Fibroblast of upper back skin (primary cell): ENCODE data around the gene UBTFL1.
"Not testable (repeated sequence)": the region's sequence is repeated elsewhere in the genome, so short reads cannot be mapped to it uniquely, and the experiment has no call there.

ENCODE experiments used
- DNase-seq: peaks from one replicate; pipeline ENCODE4 v3.0.0-alpha.2; 2013

UBTFL1 gene

GRCh38 chr11:90085650-90086049, at the start of gene UBTFL1:
UBTFL1 (plus strand) TSS chr11:90085950; CDS start chr11:90085950, 0 bp downstream.
- not testable (repeated sequence) for DNase-seq

- DNase-seq = not testable (repeated sequence)
These were observed 34.0 kb upstream of the UBTFL1 start for GRCh38 chr11:90051591-90052209.

- not testable (repeated sequence) for DNase-seq
These were observed 33.4 kb upstream of the UBTFL1 start for GRCh38 chr11:90052311-90052710.

- not testable (repeated sequence) for DNase-seq
These were observed 32.2 kb upstream of the UBTFL1 start for GRCh38 chr11:90053545-90053944.

- not testable (repeated sequence) for DNase-seq
These were observed 3.0 kb downstream of the UBTFL1 start for GRCh38 chr11:90088731-90089130.

GRCh38 chr11:90095230-90095924, 9.6 kb downstream of the UBTFL1 start:
- DNase-seq = not testable (repeated sequence)

GRCh38 chr11:90098261-90098660, 12.5 kb downstream of the UBTFL1 start:
- DNase-seq = not testable (repeated sequence)

GRCh38 chr11:90100431-90100830, 14.7 kb downstream of the UBTFL1 start:
- no peak for DNase-seq

- no peak for DNase-seq
These were observed 27.8 kb downstream of the UBTFL1 start for GRCh38 chr11:90113541-90113940.

GRCh38 chr11:90120191-90120590, 34.4 kb downstream of the UBTFL1 start:
- DNase-seq = no peak

GRCh38 chr11:90124371-90124770, 38.6 kb downstream of the UBTFL1 start:
- DNase-seq = no peak

- no peak for DNase-seq
These were observed 39.2 kb downstream of the UBTFL1 start for GRCh38 chr11:90124946-90125345.

GRCh38 chr11:90133560-90134477, 48.1 kb downstream of the UBTFL1 start:
- no peak for DNase-seq

- peak; percentile 37 for DNase-seq
These were observed 48.8 kb downstream of the UBTFL1 start, which contains the start of gene NAALAD2 for GRCh38 chr11:90134478-90135003. NAALAD2 (plus strand) TSS chr11:90134663; CDS start chr11:90134759, 96 bp downstream.

- no peak for DNase-seq
These were observed 49.3 kb downstream of the UBTFL1 start for GRCh38 chr11:90135016-90135415.
